OCI-LY1 (cell line): ENCODE data around the gene WFDC1.

Source experiments
- H2AFZ ChIP-seq: fragments of 200-600 bp; sonication (generic), shearing (Covaris generic); 2 replicates; pipeline ENCODE4 v1.6.0; 2014; ENCODE audit warnings: antibody characterized with exemption, mild to moderate bottlenecking, low read length
- H3F3A ChIP-seq: fragments of 200-600 bp; sonication (generic), shearing (Covaris generic); 2 replicates; pipeline ENCODE4 v1.6.0; 2014; ENCODE audit warnings: mild to moderate bottlenecking, antibody characterized with exemption, low read length, moderate library complexity; ENCODE audit not compliant: insufficient read depth
- H3K27ac ChIP-seq: fragments of 200-600 bp; sonication (generic); 2 replicates; pipeline ENCODE4 v1.5.1; 2014; ENCODE audit warnings: low read length, mixed run types, mild to moderate bottlenecking, low read depth; ENCODE audit not compliant: poor library complexity, severe bottlenecking
- H3K27me3 ChIP-seq: fragments of 200-600 bp; sonication (generic); 2 replicates; pipeline ENCODE4 v1.6.0; 2014; ENCODE audit warnings: antibody characterized with exemption, mild to moderate bottlenecking, low read length, moderate library complexity; ENCODE audit not compliant: insufficient read depth
- H3K36me3 ChIP-seq: fragments of 200-600 bp; sonication (generic); 2 replicates; pipeline ENCODE4 v1.6.1; 2014; ENCODE audit warnings: mild to moderate bottlenecking, antibody characterized with exemption, low read length, moderate library complexity, mixed read lengths; ENCODE audit not compliant: insufficient read depth
- H3K4me1 ChIP-seq: fragments of 200-600 bp; sonication (generic); 2 replicates; pipeline ENCODE4 v1.5.1; 2014; ENCODE audit warnings: mild to moderate bottlenecking, low read length, moderate library complexity; ENCODE audit not compliant: insufficient read depth, severe bottlenecking
- H3K4me2 ChIP-seq: fragments of 200-600 bp; sonication (generic), shearing (Covaris generic); 2 replicates; pipeline ENCODE4 v1.6.1; 2014; ENCODE audit warnings: low read length
- H3K4me3 ChIP-seq: fragments of 200-600 bp; sonication (generic); 2 replicates; pipeline ENCODE4 v1.5.1; 2014; ENCODE audit warnings: low read length, low read depth, mild to moderate bottlenecking, mixed read lengths; ENCODE audit not compliant: poor library complexity, severe bottlenecking
- H3K79me2 ChIP-seq: fragments of 200-600 bp; shearing (Covaris generic); 2 replicates; pipeline ENCODE4 v1.6.1; 2016; ENCODE audit warnings: mixed run types, low read length, mixed read lengths; ENCODE audit not compliant: insufficient read depth
- H3K9ac ChIP-seq: fragments of 200-600 bp; sonication (generic), shearing (Covaris generic); 2 replicates; pipeline ENCODE4 v1.6.1; 2014; ENCODE audit warnings: mild to moderate bottlenecking, low read length, mixed read lengths
- H3K9me2 ChIP-seq: fragments of 200-600 bp; sonication (generic), shearing (Covaris generic); 2 replicates; pipeline ENCODE4 v1.6.1; 2014; ENCODE audit warnings: low read depth, mild to moderate bottlenecking, low read length, mixed read lengths
- H3K9me3 ChIP-seq: fragments of 200-600 bp; shearing (Covaris generic); 2 replicates; pipeline ENCODE4 v1.6.1; 2014; ENCODE audit warnings: low read length, mixed read lengths
- H4K20me1 ChIP-seq: fragments of 200-600 bp; sonication (generic), shearing (Covaris generic); 2 replicates; pipeline ENCODE4 v1.6.0; 2016; ENCODE audit warnings: mild to moderate bottlenecking, low read length; ENCODE audit not compliant: insufficient read depth
- CTCF ChIP-seq: fragments of 200-600 bp; sonication (generic), shearing (Covaris generic); IDR thresholded peaks from 2 replicates; pipeline ENCODE4 v1.5.1; 2017; ENCODE audit warnings: mild to moderate bottlenecking, antibody characterized with exemption, low read length, moderate library complexity, mixed read lengths
- EZH2 ChIP-seq: fragments of 200-600 bp; sonication (generic), shearing (Covaris generic); IDR thresholded peaks from 2 replicates; pipeline ENCODE4 v1.8.0; 2017; ENCODE audit warnings: borderline replicate concordance, mixed run types, mild to moderate bottlenecking, antibody characterized with exemption, low read length, moderate library complexity, mixed read lengths

The WFDC1 gene

GRCh38 chr16:84281074-84281473 is 13.6 kb upstream of the WFDC1 start:
- no peak overlapping the region for H3K4me2 ChIP-seq
- no peak overlapping the region for H3K4me3 ChIP-seq
- TF ChIP-seq EZH2 (no peak), CTCF (no peak)
- no peaks in the 10 kb centered on the region for H4K20me1 ChIP-seq
- no peaks in the 10 kb centered on the region for H3K36me3 ChIP-seq
- H2AFZ ChIP-seq = no peak overlapping the region
- peaks cover 6% of the 10 kb centered on the region; the same call in 1 of the 2 replicates for H3K27me3 ChIP-seq
- no peaks in the 10 kb centered on the region for H3K4me1 ChIP-seq
- H3F3A ChIP-seq = no peaks in the 10 kb centered on the region
- no peaks in the 10 kb centered on the region for H3K79me2 ChIP-seq
- H3K9me3 ChIP-seq = no peaks in the 10 kb centered on the region
- no peak overlapping the region for H3K9ac ChIP-seq
- no peak overlapping the region for H3K27ac ChIP-seq
- H3K9me2 ChIP-seq = no peaks in the 10 kb centered on the region

GRCh38 chr16:84282533-84282932 is 12.1 kb upstream of the WFDC1 start:
- no peak overlapping the region for H2AFZ ChIP-seq
- no peaks in the 10 kb centered on the region for H3K79me2 ChIP-seq
- no peaks in the 10 kb centered on the region for H4K20me1 ChIP-seq
- no peak overlapping the region for H3K27ac ChIP-seq
- no peaks in the 10 kb centered on the region for H3K36me3 ChIP-seq
- peaks cover 6% of the 10 kb centered on the region; the same call in 1 of the 2 replicates for H3K27me3 ChIP-seq
- no peaks in the 10 kb centered on the region for H3F3A ChIP-seq
- TF ChIP-seq CTCF = no peak
- no peak for TF ChIP-seq EZH2
- no peaks in the 10 kb centered on the region for H3K4me1 ChIP-seq
- H3K4me2 ChIP-seq = no peak overlapping the region
- no peak overlapping the region for H3K4me3 ChIP-seq
- no peaks in the 10 kb centered on the region for H3K9me3 ChIP-seq
- no peak overlapping the region for H3K9ac ChIP-seq
- no peaks in the 10 kb centered on the region for H3K9me2 ChIP-seq

- Histone ChIP-seq H3K9me3 (no peaks in the 10 kb centered on the region), H3K4me3 (no peak overlapping the region), H2AFZ (no peak overlapping the region), H3K36me3 (no peaks in the 10 kb centered on the region), H3K79me2 (no peaks in the 10 kb centered on the region), H3F3A (no peaks in the 10 kb centered on the region), H3K4me2 (no peak overlapping the region), H3K27ac (no peak overlapping the region), H3K27me3 (peaks cover 6% of the 10 kb centered on the region; the same call in 1 of the 2 replicates), H4K20me1 (no peaks in the 10 kb centered on the region), H3K9ac (no peak overlapping the region), H3K9me2 (no peaks in the 10 kb centered on the region), H3K4me1 (no peaks in the 10 kb centered on the region)
- TF ChIP-seq CTCF (no peak), EZH2 (no peak)
Measured at GRCh38 chr16:84283314-84284153, 11.1 kb upstream of the WFDC1 start.
